K562 (cell line): Measurements from ENCODE around the gene TPRG1L. TPM values are rescaled to one million over a fixed set of nuclear protein-coding genes. Genes with fewer than 3 reads are reported as not detected.

ENCODE experiments used
- BHLHE40 ChIP-seq: IDR thresholded peaks from 2 replicates; pipeline ENCODE4 v1.6.1; 2011; ENCODE audit warnings: low read length, improper control_type of control experiment
- CREB1 ChIP-seq, 2 experiments: sonication (generic) in 1 of 2; formaldehyde crosslinking in 1 of 2; IDR thresholded peaks; 2 replicates each; pipeline versions ENCODE4 v1.6.1 to v1.8.0; 2012 to 2022; ENCODE audit warnings: inconsistent platforms in 1 of 2, mild to moderate bottlenecking in 1 of 2, missing genetic modification reagents in 1 of 2, moderate library complexity in 1 of 2
- DPF2 ChIP-seq: fragments of 450-650 bp; IDR thresholded peaks from 2 replicates; pipeline ENCODE4 v1.6.1; 2016
- HDAC8 ChIP-seq: fragments of 450-650 bp; IDR thresholded peaks from 2 replicates; pipeline ENCODE4 v1.6.1; 2016; ENCODE audit warnings: mild to moderate bottlenecking, missing genetic modification characterization, moderate library complexity, missing compliant biosample characterization
- MCM2 ChIP-seq: fragments of 450-650 bp; IDR thresholded peaks from 2 replicates; pipeline ENCODE4 v1.6.1; 2017; ENCODE audit warnings: low read depth, mild to moderate bottlenecking
- MCM7 ChIP-seq, 2 experiments: fragments of 450-650 bp; IDR thresholded peaks; 2 replicates each; pipeline ENCODE4 v1.6.1; 2016 to 2018
- MEF2D ChIP-seq: conservative IDR thresholded peaks from 2 replicates; pipeline ENCODE4 v1.6.1; 2016; ENCODE audit warnings: low read depth, missing genetic modification characterization, missing compliant biosample characterization
- MTA1 ChIP-seq: fragments of 450-650 bp; IDR thresholded peaks from 2 replicates; pipeline ENCODE4 v1.6.1; 2017; ENCODE audit warnings: borderline replicate concordance
- MTA2 ChIP-seq: fragments of 450-650 bp; IDR thresholded peaks from 2 replicates; pipeline ENCODE4 v1.6.1; 2016; ENCODE audit warnings: low read depth
- NFRKB ChIP-seq: fragments of 450-650 bp; IDR thresholded peaks from 2 replicates; pipeline ENCODE4 v1.6.1; 2016; ENCODE audit warnings: low read depth
- NR1H2 ChIP-seq: sonication (generic); formaldehyde crosslinking; IDR thresholded peaks from 2 replicates; pipeline ENCODE4 v1.4.0; 2020; ENCODE audit warnings: mild to moderate bottlenecking, missing genetic modification reagents
- NR2C2 ChIP-seq, 2 experiments: fragments of 200-800 bp in 1 of 2; sonication (Bioruptor generic) in 1 of 2; sonication (generic) in 1 of 2; formaldehyde crosslinking in 1 of 2; IDR thresholded peaks; 2 replicates each; pipeline versions ENCODE4 v1.6.1 to v1.8.0; 2016 to 2022; ENCODE audit warnings: mild to moderate bottlenecking in 1 of 2, missing compliant biosample characterization in 1 of 2, missing genetic modification characterization in 1 of 2, missing genetic modification reagents in 1 of 2
- PHB2 ChIP-seq: fragments of 450-650 bp; IDR thresholded peaks from 2 replicates; pipeline ENCODE4 v1.6.1; 2017; ENCODE audit warnings: low read depth
- PHF8 ChIP-seq: fragments of 200-600 bp; sonication (generic); IDR thresholded peaks from 2 replicates; pipeline ENCODE4 v1.6.1; 2012; ENCODE audit warnings: mixed run types, mild to moderate bottlenecking, inconsistent platforms, low read length, moderate library complexity, borderline replicate concordance
- RBM22 ChIP-seq: fragments of 200-400 bp; formaldehyde crosslinking; IDR thresholded peaks from 2 replicates; pipeline ENCODE4 v1.6.1; 2018; ENCODE audit warnings: low read length, low read depth; ENCODE audit not compliant: poor library complexity, severe bottlenecking
- RBM39 ChIP-seq: fragments of 200-400 bp; formaldehyde crosslinking; optimal IDR thresholded peaks from 2 replicates; pipeline ENCODE3; 2018; ENCODE audit warnings: low read depth, low read length
- SLC30A9 ChIP-seq: fragments of 250-450 bp; sonication (Bioruptor Pico); IDR thresholded peaks from 2 replicates; pipeline ENCODE4 v1.8.0; 2022; ENCODE audit warnings: mild to moderate bottlenecking, moderate library complexity
- SMAD1 ChIP-seq: fragments of 150-350 bp; IDR thresholded peaks from 2 replicates; pipeline ENCODE4 v1.6.1; 2014; ENCODE audit warnings: low read length, low read depth; ENCODE audit not compliant: partially characterized antibody
- SMAD2 ChIP-seq: fragments of 150-350 bp; IDR thresholded peaks from 2 replicates; pipeline ENCODE4 v1.6.1; 2014; ENCODE audit warnings: low read depth, mild to moderate bottlenecking, low read length
- TFAM ChIP-seq: fragments of 250-450 bp; sonication (Bioruptor Pico); conservative IDR thresholded peaks from 2 replicates; pipeline ENCODE4 v1.5.0; 2021; ENCODE audit warnings: mild to moderate bottlenecking, moderate library complexity
- ZC3H4 ChIP-seq: sonication (generic); formaldehyde crosslinking; IDR thresholded peaks from 2 replicates; pipeline ENCODE4 v1.9.0; 2021; ENCODE audit warnings: missing genetic modification reagents, borderline replicate concordance
- ZNF143 ChIP-seq: sonication (generic); formaldehyde crosslinking; IDR thresholded peaks from 2 replicates; pipeline ENCODE4 v1.9.0; 2022; ENCODE audit warnings: mild to moderate bottlenecking, missing genetic modification reagents
- ZNF263 ChIP-seq: sonication (generic); formaldehyde crosslinking; IDR thresholded peaks from 2 replicates; pipeline ENCODE4 v1.8.0; 2022; ENCODE audit warnings: mild to moderate bottlenecking, missing genetic modification reagents, borderline replicate concordance
- ZNF431 ChIP-seq: sonication (generic); formaldehyde crosslinking; IDR thresholded peaks from 2 replicates; pipeline ENCODE4 v1.8.0; 2022; ENCODE audit warnings: mild to moderate bottlenecking, missing genetic modification reagents
- ZNF444 ChIP-seq: fragments of 250-450 bp; sonication (Bioruptor Pico); IDR thresholded peaks from 2 replicates; pipeline ENCODE4 v1.4.0; 2020; ENCODE audit warnings: mild to moderate bottlenecking, moderate library complexity
- ZNF57 ChIP-seq: fragments of 450-650 bp; formaldehyde crosslinking; IDR thresholded peaks from 2 replicates; pipeline ENCODE4 v1.4.0; 2020; ENCODE audit warnings: mild to moderate bottlenecking, moderate library complexity
- ZNF592 ChIP-seq: fragments of 450-650 bp; IDR thresholded peaks from 2 replicates; pipeline ENCODE4 v1.6.1; 2017; ENCODE audit warnings: antibody characterized with exemption, mild to moderate bottlenecking
- polyA plus RNA-seq, 8 experiments: library from polyadenylated mRNA; depleted of rRNA in 4 of 8; stranded (reverse) in 5 of 8; unstranded in 3 of 8; fragments of >200 nt; fragmentation: Nextera tagmentation in 2 of 8; fragmentation: Illumina TruSeq in 1 of 8; extraction: Ambion mirVana in 2 of 8; extraction: Trizol in 1 of 8; gene quantifications; 2 replicates each; pipeline versions ENCODE4 v1.2.1 to v1.2.3, GENCODE V29; 2011 to 2014; ENCODE audit warnings: inconsistent platforms in 1 of 8, missing spikeins in 1 of 8
- total RNA-seq, 7 experiments: library from RNA; depleted of rRNA in 6 of 7; stranded (reverse); fragments of >200 nt in 6 of 7; fragmentation: Illumina TruSeq in 2 of 7; extraction: Trizol in 2 of 7; gene quantifications; 2 replicates each; pipeline versions ENCODE4 v1.2.1 to v1.2.3, GENCODE V29; 2011 to 2021; ENCODE audit warnings: low replicate concordance in 1 of 7

Gene TPRG1L
- total and polyA plus RNA-seq, 9 of the 15 experiments (the other 6 are each of a cell fraction or from before 2014, with no cell fraction given): 1.6 to 11.0 (median 6.2) TPM

- TF ChIP-seq ZNF57 (no peak), SMAD1 (no peak), TFAM (CRISPR knock-in tag) (no peak), ZNF143 (no peak), SLC30A9 (CRISPR knock-in tag) (no peak), NFRKB (no peak), NR1H2 (CRISPR knock-in tag) (no peak), ZNF431 (CRISPR knock-in tag) (no peak), NR2C2 (CRISPR knock-in tag; IDR thresholded peaks at IDR 0.05) (no peak), NR2C2 (tag; IDR thresholded peaks at IDR 0.05) (no peak), DPF2 (no peak), SMAD2 (no peak), CREB1 (IDR thresholded peaks at IDR 0.05) (peak; percentile 72), CREB1 (CRISPR knock-in tag; IDR thresholded peaks at IDR 0.05) (peak; percentile 87; the same call in 1 of the 2 replicates), ZNF263 (CRISPR knock-in tag) (no peak), ZC3H4 (CRISPR knock-in tag) (no peak), RBM22 (no peak), ZNF444 (CRISPR knock-in tag) (no peak), PHB2 (no peak), MEF2D (tag) (no peak), BHLHE40 (peak; percentile 90), RBM39 (no peak), ZNF592 (no peak), MTA2 (no peak), MCM2 (no peak), MCM7 (IDR thresholded peaks at IDR 0.05) (no peak), PHF8 (peak; percentile 72; the same call in 1 of the 2 replicates), MTA1 (no peak), HDAC8 (no peak)
Measured at GRCh38 chr1:3624200-3625136, at the start of gene TPRG1L (continued).
